Measurements from ENCODE around the gene KDM6A.
"Not testable (repeated sequence)": the region's sequence is repeated elsewhere in the genome, so short reads cannot be mapped to it uniquely, and the experiment has no call there.

The KDM6A gene

DNA sequence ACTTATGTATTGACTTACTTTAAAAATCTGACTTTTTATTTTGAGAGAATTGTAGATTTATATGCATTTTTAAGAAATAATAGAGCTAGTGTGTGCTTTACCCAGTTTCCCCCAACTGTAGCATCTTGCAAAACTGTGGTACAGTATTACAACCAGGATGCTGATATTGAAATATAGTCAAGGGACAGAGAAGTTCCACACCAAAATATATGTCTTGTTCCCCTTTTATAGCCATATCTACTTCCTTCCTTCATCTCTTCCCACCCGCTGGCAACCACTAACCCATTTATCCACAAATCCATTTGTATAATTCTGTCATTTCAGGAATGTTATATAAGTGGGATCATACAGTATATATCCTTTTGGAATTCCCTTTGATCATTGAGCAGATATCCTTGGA, 16.8 kb downstream of the KDM6A start:
- no peak for DNase-seq (ENCODE audit: low spot score)

GRCh38 chrX:44890247-44890646, 17.3 kb downstream of the KDM6A start:
- no peak for DNase-seq (ENCODE audit: low spot score)

DNA sequence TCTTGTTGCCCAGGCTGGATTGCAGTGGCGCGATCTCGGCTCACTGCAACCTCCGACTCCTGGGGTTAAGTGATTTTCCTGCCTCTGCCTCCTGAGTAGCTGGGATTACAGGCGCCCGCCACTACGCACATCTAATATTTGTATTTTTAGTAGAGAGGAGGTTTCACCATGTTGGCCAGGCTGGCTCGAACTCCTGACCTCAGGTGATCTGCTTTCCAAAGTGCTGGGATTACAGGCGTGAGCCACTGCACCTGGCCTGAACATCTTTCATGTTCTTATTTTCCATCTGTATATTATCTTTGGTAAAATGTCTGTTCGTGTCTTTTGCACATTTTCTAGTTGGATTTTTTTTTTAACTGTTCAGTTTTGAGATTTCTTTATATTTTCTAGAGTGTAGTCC, 17.7 kb downstream of the KDM6A start:
- DNase-seq (ENCODE audit: low spot score) = not testable (repeated sequence)

GRCh38 chrX:44891642-44892041, 18.7 kb downstream of the KDM6A start:
- no peak for DNase-seq (ENCODE audit: low spot score)

DNA sequence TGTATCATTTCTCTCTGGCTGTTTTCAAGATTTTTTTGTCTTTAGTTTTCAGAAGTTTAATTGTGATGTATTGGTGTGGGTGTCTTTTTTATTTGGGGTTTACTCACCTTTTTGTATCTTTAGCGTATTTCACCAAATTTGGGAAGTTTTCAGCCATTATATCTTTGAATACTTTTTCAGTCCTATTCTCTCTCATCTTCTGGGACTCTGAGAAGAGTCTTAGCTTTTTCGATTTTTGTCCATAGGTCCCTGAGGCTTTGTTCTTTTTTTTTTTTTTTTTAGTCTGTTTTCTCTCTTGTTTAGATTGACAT, 23.8 kb downstream of the KDM6A start:
- no peak for DNase-seq (ENCODE audit: low spot score)

- no peak for DNase-seq (ENCODE audit: low spot score)
Measured at GRCh38 chrX:44897539-44897938, 24.6 kb downstream of the KDM6A start.

GRCh38 chrX:44898411-44899221, 25.6 kb downstream of the KDM6A start:
- no peak for DNase-seq (ENCODE audit: low spot score)

DNA sequence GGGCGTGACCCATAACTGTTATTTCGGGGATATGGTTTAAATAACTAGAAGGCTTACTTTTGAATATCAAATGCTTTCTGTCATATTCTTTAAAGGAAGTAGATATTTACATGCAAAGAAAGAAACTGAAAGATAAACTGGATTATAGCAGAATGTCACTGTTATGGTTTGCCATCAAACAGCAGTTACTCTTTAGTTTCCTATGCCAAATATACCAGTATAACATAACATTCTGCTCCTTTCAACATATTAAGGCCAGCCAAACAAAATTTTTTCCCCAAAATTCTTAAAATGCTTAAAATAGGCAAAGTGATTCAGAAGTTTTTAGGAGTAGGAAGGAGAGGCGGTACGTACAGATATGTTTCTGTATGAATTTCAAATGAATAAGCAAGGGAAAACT, 27.0 kb downstream of the KDM6A start:
- no peak for DNase-seq (ENCODE audit: low spot score)

DNA sequence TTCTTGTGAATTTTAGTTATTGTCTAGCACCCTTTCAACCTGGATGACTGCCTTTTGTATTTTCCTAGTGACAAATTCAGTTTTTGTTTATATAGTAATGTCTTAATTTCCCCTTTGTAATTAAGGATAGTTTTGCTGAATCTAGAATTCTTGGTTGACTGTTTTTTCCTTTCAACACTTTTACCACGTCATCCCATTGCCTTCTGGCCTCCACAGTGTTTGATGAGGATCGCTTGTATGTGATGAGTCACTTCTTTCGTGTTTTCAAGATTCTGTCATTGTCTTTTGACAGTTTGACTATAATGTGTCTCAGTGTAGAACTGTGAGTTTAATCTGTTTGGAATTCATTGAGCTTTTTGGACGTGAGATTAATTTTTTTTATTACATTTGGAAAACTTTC, 30.1 kb downstream of the KDM6A start:
- DNase-seq (ENCODE audit: low spot score) = no peak

DNA sequence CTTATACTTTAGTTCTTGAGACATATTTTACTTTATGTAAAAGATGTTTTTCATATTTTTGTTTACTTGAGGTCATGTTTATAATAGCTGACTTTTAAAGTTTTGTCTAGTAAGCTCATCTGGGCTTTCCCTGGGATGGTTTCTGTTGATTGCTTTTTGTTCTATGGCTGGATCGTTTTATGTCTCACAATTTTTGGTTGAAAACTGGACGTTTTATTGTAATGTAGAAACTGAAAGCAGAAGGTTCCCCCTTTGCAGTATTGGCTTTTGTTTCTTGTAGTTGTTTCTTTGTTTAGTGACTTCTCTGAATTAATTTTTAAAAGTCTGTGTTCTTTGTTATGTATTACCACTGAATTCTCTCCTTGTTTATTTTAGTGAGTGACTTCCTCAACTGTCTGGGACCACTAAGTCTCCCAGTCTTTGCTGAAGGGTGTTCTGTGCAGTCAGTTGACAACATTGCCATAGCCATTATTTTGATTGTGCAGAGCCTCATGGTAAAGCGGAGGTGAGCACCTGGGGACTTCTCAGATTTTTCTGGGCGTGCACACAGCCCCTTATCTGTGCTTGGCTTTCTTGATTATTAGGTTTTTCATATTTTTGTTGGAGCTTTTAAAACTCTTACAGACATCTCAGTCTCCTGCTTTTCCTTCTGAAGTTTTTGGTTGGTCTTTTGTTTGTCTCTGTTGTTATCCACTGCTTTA, 31.0 kb downstream of the KDM6A start:
- DNase-seq (ENCODE audit: low spot score) = no peak

GRCh38 chrX:44904542-44905115, 31.6 kb downstream of the KDM6A start:
- no peak for DNase-seq (ENCODE audit: low spot score)

- DNase-seq (ENCODE audit: low spot score) = no peak
Measured at GRCh38 chrX:44906041-44906440, 33.1 kb downstream of the KDM6A start.

GRCh38 chrX:44906542-44906941, 33.6 kb downstream of the KDM6A start:
- DNase-seq (ENCODE audit: low spot score) = no peak

DNA sequence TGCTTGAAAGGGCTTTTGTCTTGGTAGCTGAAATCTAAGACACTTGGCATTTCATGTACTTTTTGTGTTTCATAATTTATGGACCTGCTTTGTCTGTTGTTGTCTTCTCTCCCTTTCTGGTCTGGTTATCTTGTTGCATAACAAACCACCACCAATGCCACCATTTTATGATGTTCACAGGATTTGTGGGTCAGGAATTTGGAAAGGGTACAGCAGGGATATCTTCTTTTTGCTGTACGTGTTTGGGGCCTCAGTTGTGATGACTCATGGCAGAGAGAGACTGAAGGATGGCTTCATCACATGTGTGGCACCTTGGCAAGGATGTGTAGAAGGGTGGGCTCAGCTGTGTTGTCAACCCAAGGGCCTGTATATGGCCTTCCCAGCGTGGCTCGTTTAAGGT, 35.2 kb downstream of the KDM6A start:
- DNase-seq (ENCODE audit: low spot score) = no peak

GRCh38 chrX:44908827-44909226, 35.8 kb downstream of the KDM6A start:
- DNase-seq (ENCODE audit: low spot score) = no peak

DNA sequence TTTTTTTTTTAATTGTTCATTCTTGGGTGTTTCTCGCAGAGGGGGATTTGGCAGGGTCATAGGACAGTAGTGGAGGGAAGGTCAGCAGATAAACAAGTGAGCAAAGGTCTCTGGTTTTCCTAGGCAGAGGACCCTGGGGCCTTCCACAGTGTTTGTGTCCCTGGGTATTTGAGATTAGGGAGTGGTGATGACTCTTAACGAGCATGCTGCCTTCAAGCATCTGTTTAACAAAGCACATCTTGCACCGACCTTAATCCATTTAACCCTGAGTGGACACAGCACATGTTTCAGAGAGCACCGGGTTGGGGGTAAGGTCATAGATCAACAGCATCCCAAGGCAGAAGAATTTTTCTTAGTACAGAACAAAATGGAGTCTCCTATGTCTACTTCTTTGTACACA, 37.5 kb downstream of the KDM6A start:
- DNase-seq (ENCODE audit: low spot score) = not testable (repeated sequence)

- DNase-seq (ENCODE audit: low spot score) = not testable (repeated sequence)
Measured at GRCh38 chrX:44911074-44911600, 38.1 kb downstream of the KDM6A start.

DNA sequence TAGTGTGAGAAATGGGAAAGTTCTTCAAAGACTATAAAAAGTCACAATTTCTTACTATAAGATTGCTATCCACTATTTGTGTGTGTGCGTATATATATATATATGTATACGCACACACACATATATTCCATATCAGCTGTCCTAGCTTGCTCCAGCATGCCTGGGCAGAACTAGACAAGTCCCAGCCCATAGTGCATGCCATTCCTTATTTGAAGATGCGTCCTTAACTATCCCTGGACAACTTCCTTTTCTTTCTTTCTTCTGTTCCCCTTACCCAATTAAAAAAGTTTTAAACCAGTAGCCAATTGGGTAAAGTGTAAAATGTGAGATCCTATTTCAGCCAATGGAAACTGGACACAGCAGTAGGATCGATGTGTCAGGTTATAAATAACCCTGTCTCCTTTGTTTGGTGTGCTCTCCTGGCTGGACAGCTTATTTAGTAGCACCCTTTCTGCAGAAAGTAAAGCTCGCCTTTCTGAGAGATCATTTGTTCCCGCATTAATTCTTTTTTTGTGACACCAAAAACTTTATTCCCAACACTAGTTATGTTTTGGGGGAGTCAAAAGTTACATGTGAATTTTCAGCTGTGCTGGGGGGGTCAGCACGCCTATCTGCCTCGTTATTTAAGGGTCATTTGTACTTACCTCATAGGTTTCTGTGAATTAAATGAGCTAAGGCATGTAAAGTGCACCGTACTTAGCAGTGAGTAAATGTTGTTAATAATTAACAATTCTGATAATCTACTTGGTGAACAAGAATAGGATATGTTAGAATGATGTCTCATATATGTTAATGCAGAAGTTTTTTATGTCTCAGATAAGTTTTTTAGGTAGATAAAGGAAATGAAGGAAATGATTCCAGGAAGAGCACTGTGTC, 40.9 kb downstream of the KDM6A start:
- no peak for DNase-seq (ENCODE audit: low spot score)

DNA sequence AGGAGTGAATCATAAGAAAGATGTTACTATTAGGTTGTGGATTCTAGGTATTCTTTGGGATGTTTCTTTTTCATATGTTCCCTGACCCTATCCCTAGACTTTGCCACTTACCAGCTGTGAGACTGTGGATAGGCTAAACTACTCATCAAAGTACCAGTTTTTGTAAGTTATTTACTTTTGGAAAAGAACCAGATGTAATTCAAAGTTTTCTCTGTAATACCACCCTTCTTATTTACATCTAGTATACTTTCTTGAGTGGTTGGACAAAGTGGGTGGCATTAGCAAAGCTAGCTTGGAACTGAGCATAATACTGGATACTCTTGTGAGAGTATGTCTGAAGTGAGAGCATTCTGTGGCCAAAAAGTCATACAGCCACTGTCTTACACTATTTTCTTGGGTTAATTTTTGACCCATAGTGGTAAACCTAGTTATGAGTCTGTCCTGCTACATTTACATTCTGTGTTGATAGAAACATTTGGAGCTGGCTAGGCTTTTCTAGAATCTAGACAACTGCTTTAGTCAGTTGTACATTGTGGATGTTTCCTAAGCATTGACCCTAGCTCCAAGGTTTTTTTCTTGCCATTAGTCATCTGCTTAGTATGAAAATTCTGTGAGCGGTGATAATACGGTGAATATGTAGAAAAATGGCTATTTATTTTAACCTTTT, 41.7 kb downstream of the KDM6A start:
- DNase-seq (ENCODE audit: low spot score) = peak; percentile 35

DNA sequence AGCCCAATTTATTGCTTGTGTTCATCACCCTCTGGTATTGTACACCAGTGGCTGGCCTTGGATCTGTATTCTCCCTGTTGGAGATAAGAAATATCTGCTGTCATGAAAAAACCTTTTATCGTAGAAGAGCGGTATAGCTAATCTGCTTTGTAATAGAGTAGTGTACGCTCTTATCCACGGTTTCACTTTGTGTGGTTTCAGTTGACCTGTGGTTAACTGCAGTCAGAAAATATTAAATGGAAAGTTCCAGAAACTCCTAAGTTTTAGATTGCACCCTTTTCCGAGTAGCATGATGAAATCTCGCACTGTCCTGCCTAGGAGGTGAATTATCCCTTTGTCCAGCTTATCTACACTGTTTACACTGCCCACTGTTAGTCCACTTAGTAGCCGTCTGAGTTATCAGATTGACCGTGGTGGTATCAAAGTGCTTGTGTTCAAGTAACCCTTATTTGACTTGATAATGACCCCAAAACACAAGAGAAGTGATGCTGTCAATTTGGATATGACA, 42.4 kb downstream of the KDM6A start:
- DNase-seq (ENCODE audit: low spot score) = no peak

- no peak for DNase-seq (ENCODE audit: low spot score)
Measured at GRCh38 chrX:44918722-44919121, 45.7 kb downstream of the KDM6A start.

Data from hepatic stellate cell (primary cell).